ENCODE data around the gene FBXL14.

Gene FBXL14

DNA sequence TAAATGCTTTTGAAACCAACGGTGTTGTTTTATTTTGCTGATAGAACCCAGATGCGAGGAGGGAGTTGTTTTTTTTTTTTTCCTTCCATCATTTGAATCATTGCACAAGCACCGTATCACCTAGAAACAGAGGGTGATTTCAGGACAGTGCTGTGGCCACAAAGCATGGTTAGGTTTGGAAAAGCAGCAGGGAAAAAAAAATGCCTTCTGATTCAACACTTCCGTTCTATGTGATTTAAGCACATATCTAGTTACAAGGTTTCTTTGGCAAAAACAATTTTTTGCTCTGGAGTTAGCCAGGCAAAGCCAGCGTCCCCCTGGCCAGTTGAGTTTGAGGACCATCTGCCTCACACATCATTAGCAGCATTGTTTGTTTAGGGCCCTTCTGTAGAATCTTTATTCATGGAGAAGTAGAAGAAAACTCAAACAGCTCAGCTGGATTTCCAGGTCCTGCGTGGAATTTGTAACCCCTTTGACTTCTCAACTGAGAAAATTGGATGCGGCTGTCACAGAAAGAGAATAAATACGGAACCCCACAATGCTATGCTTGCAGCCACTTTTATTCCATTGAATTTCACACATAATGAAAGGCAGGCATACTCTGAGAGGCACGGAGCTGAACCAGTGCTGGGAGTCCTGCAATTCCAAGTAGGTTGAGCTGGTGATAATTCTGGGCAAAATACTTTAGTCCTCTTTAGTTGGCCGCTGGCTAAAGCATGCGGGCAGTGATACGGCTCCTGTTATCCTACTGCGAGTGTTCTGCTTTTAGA is 17.6 kb upstream of the FBXL14 start:
- no peak for DNase-seq (ENCODE audit: low read depth)
- no peak overlapping the region for H3K4me3 ChIP-seq (ENCODE audit: low read depth, low read length)
- TF ChIP-seq CTCF (IDR thresholded peaks at IDR 0.05; ENCODE audit: control insufficient read depth, extremely low read depth, insufficient read depth), result no peak

- TF ChIP-seq CTCF (IDR thresholded peaks at IDR 0.05; ENCODE audit: control insufficient read depth, extremely low read depth, insufficient read depth), result no peak
- H3K4me3 ChIP-seq (ENCODE audit: low read depth, low read length), result no peak overlapping the region
- no peak for DNase-seq (ENCODE audit: low read depth)
Measured at GRCh38 chr12:1610072-1610643, 15.8 kb upstream of the FBXL14 start.

DNA sequence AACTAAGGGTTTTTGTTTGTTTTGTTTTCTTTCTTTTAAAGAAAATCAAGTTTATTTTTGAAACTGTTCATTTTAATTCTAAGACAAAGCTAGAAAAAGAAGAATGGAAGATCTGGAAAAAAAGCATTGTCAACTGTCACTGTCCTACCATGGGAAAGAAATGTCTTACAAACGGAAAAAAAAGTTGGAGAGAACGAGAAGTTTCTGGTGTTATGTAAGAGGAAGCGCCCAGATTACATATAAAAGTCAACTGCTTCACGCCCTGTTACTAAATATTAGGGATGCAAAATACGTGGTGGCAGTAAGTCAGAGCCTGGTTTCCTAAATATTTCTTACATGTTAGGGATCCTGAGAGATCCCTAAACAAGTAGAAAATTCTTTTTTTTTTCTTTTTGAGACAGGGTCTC is 14.3 kb upstream of the FBXL14 start:
- H3K4me3 ChIP-seq (ENCODE audit: low read depth, low read length), result no peak overlapping the region
- DNase-seq (ENCODE audit: low read depth), result no peak
- TF ChIP-seq CTCF (IDR thresholded peaks at IDR 0.05; ENCODE audit: control insufficient read depth, extremely low read depth, insufficient read depth), result no peak

- no peak for TF ChIP-seq CTCF (IDR thresholded peaks at IDR 0.05; ENCODE audit: control insufficient read depth, extremely low read depth, insufficient read depth)
- DNase-seq (ENCODE audit: low read depth), result no peak
- H3K4me3 ChIP-seq (ENCODE audit: low read depth, low read length), result no peak overlapping the region
Measured at GRCh38 chr12:1607940-1608712, 13.7 kb upstream of the FBXL14 start.

DNA sequence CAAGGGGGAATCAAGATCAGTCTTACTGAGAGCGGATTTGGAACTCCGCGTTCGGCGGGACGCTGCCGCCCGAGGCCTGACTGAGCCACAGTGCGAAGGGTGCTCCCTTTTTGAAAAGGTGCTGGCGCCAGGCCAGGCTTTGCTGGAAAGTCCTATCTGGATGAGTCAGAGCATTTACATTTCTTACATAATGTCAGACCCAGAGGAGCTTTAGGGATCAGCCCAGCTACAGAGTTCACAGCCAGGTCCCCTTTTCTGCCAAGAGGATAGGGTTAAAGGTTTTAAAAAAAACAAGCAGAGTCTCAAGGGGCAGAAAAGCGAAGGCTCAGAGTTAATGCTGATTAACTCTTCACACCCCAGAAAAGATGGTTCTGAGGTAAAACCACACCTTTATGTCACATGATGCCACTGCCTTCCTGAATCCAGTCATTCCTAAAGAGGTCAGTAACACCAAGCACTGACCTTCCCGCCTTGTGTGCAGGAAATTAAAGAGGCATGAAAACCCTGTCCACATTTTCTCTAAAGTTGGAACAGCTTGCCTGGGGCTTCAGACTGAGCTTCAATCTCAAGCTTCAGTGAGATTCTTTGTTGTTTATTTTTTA is 11.7 kb upstream of the FBXL14 start:
- DNase-seq (ENCODE audit: low read depth), result peak; percentile 64
- no peak for TF ChIP-seq CTCF (IDR thresholded peaks at IDR 0.05; ENCODE audit: control insufficient read depth, extremely low read depth, insufficient read depth)
- peak overlapping the region; percentile 36 for H3K4me3 ChIP-seq (ENCODE audit: low read depth, low read length)

DNA sequence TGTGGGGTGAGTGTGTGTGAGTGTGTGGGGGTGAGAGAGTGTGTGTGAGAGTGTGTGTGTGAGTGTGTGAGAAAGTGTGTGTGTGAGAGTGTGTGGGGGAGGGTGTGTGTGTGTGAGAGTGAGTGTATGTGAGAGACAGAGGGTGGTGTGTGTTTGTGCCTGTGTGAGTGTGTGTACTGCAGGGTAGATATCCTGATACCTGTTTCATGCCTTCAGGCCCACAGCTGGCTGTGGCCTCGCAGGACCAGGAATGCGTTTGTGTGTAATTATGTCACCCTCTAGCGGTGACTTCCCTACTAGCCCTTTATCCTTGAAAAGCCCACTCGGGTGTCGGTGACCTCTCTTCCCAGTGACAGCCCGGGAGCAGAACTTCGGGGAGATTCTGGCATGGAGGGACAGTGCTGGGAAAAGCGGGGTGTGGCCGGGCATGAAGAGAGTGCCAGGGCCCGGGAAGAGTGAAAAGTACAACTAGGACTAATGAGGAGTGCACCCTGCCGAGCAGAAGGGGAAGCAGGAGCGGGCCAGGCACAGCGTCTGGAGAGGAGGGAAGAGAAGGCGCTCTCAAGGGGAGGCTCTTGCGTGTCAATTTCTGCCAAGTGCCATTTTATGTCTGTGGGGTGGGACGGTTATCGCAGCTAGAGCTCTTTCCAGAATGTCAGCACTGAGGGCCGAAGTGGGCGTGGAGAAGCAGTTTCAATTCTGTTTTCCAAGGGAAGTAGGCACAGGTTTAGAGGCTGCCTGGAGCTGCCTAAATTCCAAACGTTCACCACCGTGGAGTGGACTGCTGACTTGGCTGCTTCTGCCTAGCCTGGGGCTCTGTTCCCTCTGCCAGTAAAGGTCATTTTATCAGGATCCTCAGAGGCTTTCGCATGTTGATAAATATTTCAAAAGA is 11.0 kb upstream of the FBXL14 start:
- H3K4me3 ChIP-seq (ENCODE audit: low read depth, low read length), result peak overlapping the region; percentile 36
- peak; percentile 86 for TF ChIP-seq CTCF (IDR thresholded peaks at IDR 0.05; ENCODE audit: control insufficient read depth, extremely low read depth, insufficient read depth)
- peak; percentile 64 for DNase-seq (ENCODE audit: low read depth)
